WTC11 (cell line): ENCODE results near the gene CTCF.

Experiments used
- CTCF ChIP-seq: fragments of 200-600 bp; IDR thresholded peaks from 2 replicates; pipeline ENCODE4 v1.8.0; 2022; ENCODE audit warnings: antibody characterized with exemption
- MAX ChIP-seq: sonication (generic); formaldehyde crosslinking; IDR thresholded peaks from 2 replicates; pipeline ENCODE4 v1.8.0; 2022; ENCODE audit warnings: mild to moderate bottlenecking, missing genetic modification reagents
- NR2C2 ChIP-seq: sonication (generic); formaldehyde crosslinking; IDR thresholded peaks from 2 replicates; pipeline ENCODE4 v1.8.0; 2022; ENCODE audit warnings: mild to moderate bottlenecking, missing genetic modification reagents
- NR3C1 ChIP-seq: sonication (generic); formaldehyde crosslinking; conservative IDR thresholded peaks from 2 replicates; pipeline ENCODE4 v1.8.1; 2023; ENCODE audit warnings: low read depth, mild to moderate bottlenecking, missing genetic modification reagents
- RELA ChIP-seq: sonication (generic); formaldehyde crosslinking; IDR thresholded peaks from 2 replicates; pipeline ENCODE4 v1.8.1; 2022; ENCODE audit warnings: missing genetic modification reagents, mild to moderate bottlenecking, borderline replicate concordance
- USF2 ChIP-seq: sonication (generic); formaldehyde crosslinking; IDR thresholded peaks from 2 replicates; pipeline ENCODE4 v1.8.1; 2023; ENCODE audit warnings: mild to moderate bottlenecking, missing genetic modification reagents, moderate library complexity
- ZSCAN18 ChIP-seq: fragments of 250-450 bp; sonication (Bioruptor Pico); IDR thresholded peaks from 2 replicates; pipeline ENCODE4 v2.1.2; 2022; ENCODE audit warnings: mild to moderate bottlenecking, moderate library complexity

GRCh38 chr16:67537636-67538591 lies 24.4 kb upstream of the CTCF start:
- TF ChIP-seq CTCF (no peak), USF2 (CRISPR knock-in tag) (no peak; the same call in 1 of the 2 replicates), NR3C1 (CRISPR knock-in tag) (no peak), NR2C2 (CRISPR knock-in tag) (no peak), RELA (CRISPR knock-in tag) (no peak), MAX (CRISPR knock-in tag) (0 out of 2 replicates have a peak, but pooled peaks have one; percentile 6), ZSCAN18 (CRISPR knock-in tag) (no peak)
